H1 (cell line): ENCODE results near the gene STAC.

Experiments
- NANOG ChIP-seq: IDR thresholded peaks from 2 replicates; pipeline ENCODE4 v1.6.1; 2011; ENCODE audit warnings: low read length, low read depth, mild to moderate bottlenecking, inconsistent platforms; ENCODE audit not compliant: insufficient read depth, poor library complexity, severe bottlenecking
- TF ChIP-seq, protein P1 (sequence below), 3 experiments: IDR thresholded peaks; 1 replicate in 2 of 3; 2 replicates in 1 of 3; pipeline versions ENCODE4 v1.5.1 to v1.6.1; 2011; ENCODE audit warnings: low read length in 3 of 3, mild to moderate bottlenecking in 3 of 3, inconsistent platforms in 2 of 3, low read depth in 1 of 3, moderate library complexity in 1 of 3; ENCODE audit not compliant: insufficient read depth in 1 of 3; ENCODE audit errors: control extremely low read depth in 1 of 3

DNA sequence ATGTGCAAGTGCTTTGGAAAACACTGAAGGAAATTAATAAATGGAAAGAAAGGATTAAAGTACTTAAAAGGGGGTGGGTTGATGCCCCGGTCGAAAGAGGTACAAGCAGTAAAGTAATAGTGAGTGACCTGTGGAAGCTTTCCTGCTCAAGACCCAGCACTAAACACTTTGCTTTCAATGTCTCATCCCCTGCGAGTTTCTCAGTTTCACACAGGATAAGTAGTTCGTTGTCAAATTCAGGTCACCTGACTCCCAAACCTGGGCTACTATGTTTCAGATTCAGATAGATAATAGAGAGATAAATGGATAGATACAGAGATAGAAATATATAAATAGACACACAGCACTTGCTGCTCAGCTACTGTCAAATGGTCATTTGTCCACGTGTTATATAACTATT is 19.6 kb downstream of the STAC start:
- no peak for TF ChIP-seq NANOG
- TF ChIP-seq, protein P1, sequence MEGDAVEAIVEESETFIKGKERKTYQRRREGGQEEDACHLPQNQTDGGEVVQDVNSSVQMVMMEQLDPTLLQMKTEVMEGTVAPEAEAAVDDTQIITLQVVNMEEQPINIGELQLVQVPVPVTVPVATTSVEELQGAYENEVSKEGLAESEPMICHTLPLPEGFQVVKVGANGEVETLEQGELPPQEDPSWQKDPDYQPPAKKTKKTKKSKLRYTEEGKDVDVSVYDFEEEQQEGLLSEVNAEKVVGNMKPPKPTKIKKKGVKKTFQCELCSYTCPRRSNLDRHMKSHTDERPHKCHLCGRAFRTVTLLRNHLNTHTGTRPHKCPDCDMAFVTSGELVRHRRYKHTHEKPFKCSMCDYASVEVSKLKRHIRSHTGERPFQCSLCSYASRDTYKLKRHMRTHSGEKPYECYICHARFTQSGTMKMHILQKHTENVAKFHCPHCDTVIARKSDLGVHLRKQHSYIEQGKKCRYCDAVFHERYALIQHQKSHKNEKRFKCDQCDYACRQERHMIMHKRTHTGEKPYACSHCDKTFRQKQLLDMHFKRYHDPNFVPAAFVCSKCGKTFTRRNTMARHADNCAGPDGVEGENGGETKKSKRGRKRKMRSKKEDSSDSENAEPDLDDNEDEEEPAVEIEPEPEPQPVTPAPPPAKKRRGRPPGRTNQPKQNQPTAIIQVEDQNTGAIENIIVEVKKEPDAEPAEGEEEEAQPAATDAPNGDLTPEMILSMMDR (IDR thresholded peaks at IDR 0.05; ENCODE audit: control extremely low read depth in 1 of 3, insufficient read depth in 1 of 3, low read depth in 1 of 3, low read length in 3 of 3), result no peak
